SK-N-MC (cell line): ENCODE results near the gene ZNF775.

ENCODE experiments used
- EZH2 ChIP-seq: fragments of 200-600 bp; sonication (generic); IDR thresholded peaks from one replicate; pipeline ENCODE4 v1.6.1; 2017; ENCODE audit warnings: antibody characterized with exemption
- FOXP2 ChIP-seq: optimal IDR thresholded peaks from 2 replicates; pipeline ENCODE3; 2011; ENCODE audit warnings: mild to moderate bottlenecking, moderate library complexity; ENCODE audit not compliant: insufficient read depth; ENCODE audit errors: extremely low read length, control extremely low read depth
- POLR2AphosphoS5 ChIP-seq: IDR thresholded peaks from 2 replicates; pipeline ENCODE4 v1.6.1; 2012; ENCODE audit warnings: mild to moderate bottlenecking, low read depth, low read length, borderline replicate concordance

DNA sequence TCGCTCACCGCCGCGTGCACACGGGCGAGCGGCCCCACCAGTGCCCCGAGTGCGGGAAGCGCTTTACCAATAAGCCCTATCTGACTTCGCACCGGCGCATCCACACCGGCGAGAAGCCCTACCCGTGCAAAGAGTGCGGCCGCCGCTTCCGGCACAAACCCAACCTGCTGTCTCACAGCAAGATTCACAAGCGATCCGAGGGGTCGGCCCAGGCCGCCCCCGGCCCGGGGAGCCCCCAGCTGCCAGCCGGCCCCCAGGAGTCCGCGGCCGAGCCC lies 7.2 kb upstream of the ZNF775 start:
- TF ChIP-seq EZH2 (no peak), POLR2AphosphoS5 (no peak), FOXP2 (no peak)
